K562 treated with DMSO at 1 percent for 12 hours (cell line): ENCODE measurements around the gene NEU1. TPM values are rescaled to one million over a fixed set of nuclear protein-coding genes. Genes with fewer than 3 reads are reported as not detected.

Experiments
- total RNA-seq: library from RNA; unstranded; fragments of 300-600 nt; gene quantifications from 2 replicates; pipeline ENCODE4 v1.2.3, GENCODE V29; 2022; ENCODE audit not compliant: insufficient read depth

Gene NEU1
- total RNA-seq, result 218 and 311 TPM in 2 replicates

DNA sequence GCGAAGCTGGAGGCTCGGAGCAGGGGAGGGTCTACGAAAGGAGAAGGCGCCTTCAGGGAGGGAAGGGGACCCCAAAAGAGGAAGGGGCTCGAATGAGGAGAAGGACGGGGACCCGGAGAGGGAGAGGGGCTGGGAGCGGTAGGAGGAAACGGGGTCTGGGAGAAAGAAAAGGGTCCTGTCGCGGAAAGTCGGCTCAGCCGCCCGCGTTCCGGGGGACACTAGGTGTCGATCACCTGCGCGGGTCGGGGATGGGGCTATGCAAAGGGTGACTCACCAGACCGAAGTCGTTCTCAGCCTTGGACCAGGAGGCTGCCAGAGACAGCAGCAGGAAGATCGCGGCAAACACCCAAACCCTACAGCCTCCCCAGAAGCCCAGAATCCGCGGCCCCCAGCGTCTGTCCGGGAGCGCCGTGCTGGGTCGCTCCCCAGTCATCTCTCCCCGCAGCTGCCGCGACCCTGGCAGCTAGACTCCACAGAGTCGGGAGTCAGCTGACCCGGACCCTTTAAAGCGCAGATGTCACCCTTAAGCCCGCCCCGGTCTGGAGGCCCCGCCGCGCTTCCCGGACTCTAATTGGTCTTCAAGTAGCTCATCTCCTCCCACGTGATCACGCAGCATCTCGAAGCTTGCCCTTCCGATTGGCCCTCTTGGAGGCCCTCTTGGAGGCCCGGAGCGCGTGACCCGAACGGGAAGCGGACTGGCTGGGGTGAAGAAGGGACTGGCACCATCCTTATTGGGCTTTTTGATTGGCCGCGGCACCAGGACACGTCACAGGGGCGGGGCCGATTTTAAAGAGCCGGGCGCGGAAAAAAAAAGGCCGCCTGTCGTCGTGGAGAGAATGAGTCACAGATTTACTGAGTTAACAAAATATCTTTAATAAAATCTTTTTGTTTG, at the start of gene NEU1:
NEU1 (minus strand) TSS at position 478 of the 892 bp plus-strand sequence; CDS start at position 433, 45 bp downstream.

GRCh38 chr6:31901953-31902643, 39.5 kb upstream of the NEU1 start, which contains the start of gene ZBTB12:
TSS of gene ZBTB12 (minus strand) at chr6:31902086. CDS start at chr6:31901305, 781 bp downstream.

GRCh38 chr6:31897612-31898382, 35.2 kb upstream of the NEU1 start, which contains the start of gene EHMT2:
TSS of gene EHMT2 (minus strand) at chr6:31897698. CDS start at chr6:31897677, 21 bp downstream.

DNA sequence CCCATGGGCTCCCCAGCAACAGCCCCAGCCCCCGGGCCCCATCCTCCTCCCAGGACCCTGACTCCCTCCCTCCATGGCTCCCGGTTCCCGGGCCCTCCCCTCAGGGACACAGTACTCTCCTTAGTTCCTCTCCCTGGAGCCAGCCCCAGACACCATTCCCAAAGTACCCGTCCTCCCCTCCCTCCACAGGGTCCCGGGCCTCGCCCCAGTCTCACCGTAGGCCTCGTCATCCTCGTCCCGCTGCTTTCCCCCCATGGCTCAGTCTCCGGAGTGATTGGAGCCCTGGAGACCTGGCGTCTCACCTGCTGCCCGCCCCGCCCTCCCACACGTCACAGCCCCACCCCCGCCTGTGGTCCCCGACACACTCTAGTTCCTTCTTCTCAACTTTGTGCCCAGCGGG, 16.1 kb upstream of the NEU1 start, which contains the start of gene SLC44A4:
SLC44A4 (minus strand) TSS at position 272 of the 400 bp plus-strand sequence; CDS start at position 255, 17 bp downstream.

GRCh38 chr6:31827286-31828079, 35.1 kb downstream of the NEU1 start, which contains the start of gene HSPA1B:
TSS of gene HSPA1B (plus strand) at chr6:31827738. CDS start at chr6:31827951, 213 bp downstream.

GRCh38 chr6:31815025-31815838, 47.4 kb downstream of the NEU1 start, which contains the start of the genes HSPA1A and HSPA1L:
TSS of gene HSPA1A (plus strand) at chr6:31815543. CDS start at chr6:31815757, 214 bp downstream.
TSS of gene HSPA1L (minus strand) at chr6:31815283. CDS start at chr6:31811972, 3,311 bp downstream.

Other genes starting within 250 kb of the NEU1 start
- 8.8 and 20.6 TPM in 2 replicates for gene AIF1, start 247.6 kb downstream of the NEU1 start, total RNA-seq
- 149 and 261 TPM in 2 replicates for gene PRRC2A, start 242.1 kb downstream of the NEU1 start, total RNA-seq
- 285 and 425 TPM in 2 replicates for gene BAG6, start 210.2 kb downstream of the NEU1 start, total RNA-seq
- 3.6 and 14.1 TPM in 2 replicates for gene APOM, start 206.9 kb downstream of the NEU1 start, total RNA-seq
- gene C6orf47, start 202.0 kb downstream of the NEU1 start, total RNA-seq, result 22.4 and 35.6 TPM in 2 replicates
- gene GPANK1, start 197.8 kb downstream of the NEU1 start, total RNA-seq, result 48.9 and 50.1 TPM in 2 replicates
- 524 and 598 TPM in 2 replicates for gene CSNK2B, start 196.7 kb downstream of the NEU1 start, total RNA-seq
- 2.1 and 12.9 TPM in 2 replicates for gene LY6G5B, start 192.8 kb downstream of the NEU1 start, total RNA-seq
- gene LY6G5C, start 181.8 kb downstream of the NEU1 start, total RNA-seq, result not detected in 2 replicates
- 80.3 and 103 TPM in 2 replicates for gene ABHD16A, start 159.5 kb downstream of the NEU1 start, total RNA-seq
- not detected in 2 replicates for gene LY6G6F, start 156.0 kb downstream of the NEU1 start, total RNA-seq
- gene LY6G6D, start 147.5 kb downstream of the NEU1 start, total RNA-seq, result not detected in 2 replicates
- not detected in 2 replicates for gene LY6G6C, start 141.1 kb downstream of the NEU1 start, total RNA-seq
- not detected in 2 replicates for gene MPIG6B, start 139.4 kb downstream of the NEU1 start, total RNA-seq
- 45.6 and 57.2 TPM in 2 replicates for gene DDAH2, start 133.5 kb downstream of the NEU1 start, total RNA-seq
- 1,195 and 1,297 TPM in 2 replicates for gene CLIC1, start 126.3 kb downstream of the NEU1 start, total RNA-seq
- gene MSH5, start 122.8 kb downstream of the NEU1 start, total RNA-seq, result 14.8 and 39.6 TPM in 2 replicates
- gene SAPCD1, start 100.2 kb downstream of the NEU1 start, total RNA-seq, result 6.8 and 8.2 TPM in 2 replicates
- gene VWA7, start 85.5 kb downstream of the NEU1 start, total RNA-seq, result 1.5 and 6.2 TPM in 2 replicates
- gene VARS1, start 67.1 kb downstream of the NEU1 start, total RNA-seq, result 86.3 and 98.8 TPM in 2 replicates
- gene LSM2, start 55.9 kb downstream of the NEU1 start, total RNA-seq, result 150 and 173 TPM in 2 replicates
- gene HSPA1L, start 47.5 kb downstream of the NEU1 start, total RNA-seq, result 3.4 and 6.2 TPM in 2 replicates
- 632 and 775 TPM in 2 replicates for gene HSPA1A, start 47.3 kb downstream of the NEU1 start, total RNA-seq
- 409 and 626 TPM in 2 replicates for gene HSPA1B, start 35.1 kb downstream of the NEU1 start, total RNA-seq
- 9.6 and 13.1 TPM in 2 replicates for gene SLC44A4, start 16.2 kb upstream of the NEU1 start, total RNA-seq
- 62.9 and 90.8 TPM in 2 replicates for gene EHMT2, start 34.9 kb upstream of the NEU1 start, total RNA-seq
- 3.8 and 4.7 TPM in 2 replicates for gene ZBTB12, start 39.3 kb upstream of the NEU1 start, total RNA-seq
- gene C2, start 64.9 kb upstream of the NEU1 start, total RNA-seq, result 8.2 and 11.3 TPM in 2 replicates
- 1.1 TPM in 1 of 2 replicates, not detected in the other for gene CFB, start 83.3 kb upstream of the NEU1 start, total RNA-seq
- gene NELFE, start 96.2 kb upstream of the NEU1 start, total RNA-seq, result 77.2 and 101 TPM in 2 replicates
- gene SKIC2, start 96.4 kb upstream of the NEU1 start, total RNA-seq, result 52.5 and 70.7 TPM in 2 replicates
- gene DXO, start 109.3 kb upstream of the NEU1 start, total RNA-seq, result 16.1 and 31.2 TPM in 2 replicates
- gene C4A, start 119.2 kb upstream of the NEU1 start, total RNA-seq, result 1.9 and 6.4 TPM in 2 replicates
- 3.6 and 5.9 TPM in 2 replicates for gene C4B, start 152.0 kb upstream of the NEU1 start, total RNA-seq
- gene CYP21A2, start 175.6 kb upstream of the NEU1 start, total RNA-seq, result 0.72 TPM in 1 of 2 replicates, not detected in the other
- 19.3 and 23.3 TPM in 2 replicates for gene TNXB, start 246.5 kb upstream of the NEU1 start, total RNA-seq